Ascending aorta (tissue), 2 donors: ENCODE results near the gene ADAMTS12. TPM values are rescaled to one million over a fixed set of nuclear protein-coding genes. Genes with fewer than 3 reads are reported as not detected.

Source experiments
- DNase-seq, 2 donors: peaks; one replicate each; pipeline ENCODE4 v3.0.0-alpha.2; 2019; ENCODE audit warnings: low spot score in 2 of 2
- H3K27ac ChIP-seq, 2 donors: fragments of 200-600 bp; sonication (generic); one replicate each; pipeline ENCODE4 v1.5.1; 2016 to 2017; ENCODE audit warnings: mild to moderate bottlenecking in 1 of 2
- H3K27me3 ChIP-seq: fragments of 200-600 bp; sonication (generic); one replicate; pipeline ENCODE4 v1.5.1; 2017
- H3K36me3 ChIP-seq, 2 donors: fragments of 200-600 bp; sonication (generic); one replicate each; pipeline ENCODE4 v1.5.1; 2016
- H3K4me1 ChIP-seq, 2 donors: fragments of 200-600 bp; sonication (generic); one replicate each; pipeline ENCODE4 v1.5.1; 2016 to 2017; ENCODE audit warnings: mild to moderate bottlenecking in 1 of 2
- H3K4me3 ChIP-seq, 2 donors: fragments of 200-600 bp; sonication (generic); one replicate each; pipeline ENCODE4 v1.5.1; 2016 to 2017; ENCODE audit warnings: mild to moderate bottlenecking in 1 of 2
- H3K9me3 ChIP-seq, 2 donors: fragments of 200-600 bp; sonication (generic); one replicate each; pipeline ENCODE4 v1.5.1; 2016
- intact Hi-C: fragments of 100-400 bp; cut with DNase I; formaldehyde crosslinking; loops from one replicate; pipeline ENCODE4 v1.15.1; 2023
- total RNA-seq: library from RNA; depleted of rRNA; stranded (reverse); fragments of >200 nt; gene quantifications from one replicate; pipeline ENCODE4 v1.1.0, GENCODE V29; 2016
- TF ChIP-seq, protein P1 (sequence below), 3 experiments: fragments of 200-600 bp in 2 of 3; fragments of 450-650 bp in 1 of 3; sonication (generic) in 2 of 3; IDR thresholded peaks; one replicate each; pipeline ENCODE4 v1.5.1; 2016 to 2019; ENCODE audit warnings: antibody characterized with exemption in 3 of 3, mild to moderate bottlenecking in 1 of 3, moderate library complexity in 1 of 3

Gene ADAMTS12
- total RNA-seq, 1 donor from 2014 or later, result 1.4 TPM

DNA sequence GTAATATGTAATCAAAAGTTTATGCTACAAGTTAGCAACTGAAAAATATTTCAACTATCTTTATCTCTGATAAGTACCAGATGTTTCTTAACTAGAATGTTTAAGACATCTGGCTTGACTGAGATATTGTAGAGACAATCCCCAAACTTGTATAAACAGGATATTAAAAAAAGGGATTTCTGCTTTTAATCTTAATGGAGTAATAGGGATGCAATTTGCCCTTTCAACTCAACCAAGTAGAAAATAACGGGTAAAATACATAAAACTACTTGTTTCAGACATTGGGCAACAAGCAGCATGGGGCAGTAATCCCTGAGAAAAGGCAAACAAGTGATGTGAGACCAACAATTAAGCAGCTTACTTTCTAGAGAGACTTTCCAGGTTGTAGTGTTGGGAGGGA lies 9.4 kb upstream of the ADAMTS12 start:
- no peak for DNase-seq
- H3K4me3 ChIP-seq, result no peak overlapping the region
- intact Hi-C loops, result no loop called here
- H3K9me3 ChIP-seq, result peaks cover 5% of the 10 kb centered on the region in 2 donors
- TF ChIP-seq, protein P1, sequence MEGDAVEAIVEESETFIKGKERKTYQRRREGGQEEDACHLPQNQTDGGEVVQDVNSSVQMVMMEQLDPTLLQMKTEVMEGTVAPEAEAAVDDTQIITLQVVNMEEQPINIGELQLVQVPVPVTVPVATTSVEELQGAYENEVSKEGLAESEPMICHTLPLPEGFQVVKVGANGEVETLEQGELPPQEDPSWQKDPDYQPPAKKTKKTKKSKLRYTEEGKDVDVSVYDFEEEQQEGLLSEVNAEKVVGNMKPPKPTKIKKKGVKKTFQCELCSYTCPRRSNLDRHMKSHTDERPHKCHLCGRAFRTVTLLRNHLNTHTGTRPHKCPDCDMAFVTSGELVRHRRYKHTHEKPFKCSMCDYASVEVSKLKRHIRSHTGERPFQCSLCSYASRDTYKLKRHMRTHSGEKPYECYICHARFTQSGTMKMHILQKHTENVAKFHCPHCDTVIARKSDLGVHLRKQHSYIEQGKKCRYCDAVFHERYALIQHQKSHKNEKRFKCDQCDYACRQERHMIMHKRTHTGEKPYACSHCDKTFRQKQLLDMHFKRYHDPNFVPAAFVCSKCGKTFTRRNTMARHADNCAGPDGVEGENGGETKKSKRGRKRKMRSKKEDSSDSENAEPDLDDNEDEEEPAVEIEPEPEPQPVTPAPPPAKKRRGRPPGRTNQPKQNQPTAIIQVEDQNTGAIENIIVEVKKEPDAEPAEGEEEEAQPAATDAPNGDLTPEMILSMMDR (IDR thresholded peaks at IDR 0.05), result no peak
- H3K36me3 ChIP-seq, result no peaks in the 10 kb centered on the region
- no peaks in the 10 kb centered on the region for H3K27me3 ChIP-seq
- no peaks in the 10 kb centered on the region for H3K4me1 ChIP-seq
- H3K27ac ChIP-seq, result no peak overlapping the region

DNA sequence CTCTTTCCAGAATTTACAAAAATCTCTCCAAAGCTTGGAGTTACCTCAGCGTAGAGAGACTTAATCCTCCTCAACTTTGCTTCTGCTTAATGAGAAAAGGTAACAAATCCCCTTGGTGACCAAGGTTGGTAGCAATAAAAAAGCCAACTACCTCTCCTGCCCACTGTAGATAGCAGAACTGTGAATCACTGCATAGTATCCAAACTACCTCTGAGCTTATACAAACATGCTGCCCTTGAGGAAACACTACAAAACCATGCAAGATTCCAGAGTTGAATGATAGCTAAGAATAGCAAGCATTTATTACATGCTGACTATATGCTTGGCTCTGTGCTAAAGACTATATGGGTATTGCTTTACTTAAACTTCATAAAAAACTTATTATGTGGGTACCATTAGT lies 2.8 kb upstream of the ADAMTS12 start:
- no peaks in the 10 kb centered on the region for H3K27me3 ChIP-seq
- H3K27ac ChIP-seq, result no peak overlapping the region
- intact Hi-C loops, result loop anchor here (5.0 kb wide), 1 partner anchor 37 kb away; no protein-coding TSS in a partner anchor
- H3K9me3 ChIP-seq, result no peaks in the 10 kb centered on the region
- no peak overlapping the region for H3K4me3 ChIP-seq
- H3K36me3 ChIP-seq, result no peaks in the 10 kb centered on the region
- TF ChIP-seq, protein P1 (IDR thresholded peaks at IDR 0.05), result no peak
- DNase-seq, result no peak
- peaks cover 0 to 17% of the 10 kb centered on the region in 2 donors for H3K4me1 ChIP-seq

DNA sequence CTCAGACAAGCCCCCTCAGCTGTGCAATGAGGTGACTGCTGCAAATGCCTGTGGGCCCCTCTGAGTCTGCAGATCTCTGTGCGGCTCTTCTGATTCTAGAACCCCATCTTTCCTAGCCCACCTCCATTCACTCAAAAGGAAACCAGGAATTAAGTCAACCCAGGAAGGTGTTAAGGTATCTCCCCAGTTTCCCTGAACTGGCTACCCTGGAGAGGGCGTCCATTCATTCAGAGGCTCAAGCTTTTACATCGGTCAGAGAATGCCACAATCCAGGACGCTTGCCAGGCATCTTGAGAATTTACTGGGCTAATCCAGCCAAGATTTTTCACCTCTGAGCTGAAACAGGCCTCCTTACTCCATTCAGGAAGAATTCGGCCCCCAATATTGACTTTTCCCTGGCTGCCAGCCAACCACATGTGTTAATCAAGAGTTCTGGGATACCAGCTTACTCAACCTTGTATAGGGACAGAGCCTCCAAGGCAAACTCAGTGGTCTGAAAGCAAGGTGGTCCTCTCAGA lies 889 bp upstream of the ADAMTS12 start:
- intact Hi-C loops, result loop anchor here (5.0 kb wide), 1 partner anchor 35 kb away; no protein-coding TSS in a partner anchor
- Histone ChIP-seq H3K4me3 (peak overlapping the region; percentile 57 to 75), H3K4me1 (peaks cover 0 to 21% of the 10 kb centered on the region in 2 donors), H3K27ac (peak overlapping the region; percentile 27 to 67), H3K36me3 (no peaks in the 10 kb centered on the region), H3K9me3 (no peaks in the 10 kb centered on the region), H3K27me3 (no peaks in the 10 kb centered on the region)
- peak in 1 of 2 donors; percentile 87 for DNase-seq
- TF ChIP-seq, protein P1 (IDR thresholded peaks at IDR 0.05), result no peak

DNA sequence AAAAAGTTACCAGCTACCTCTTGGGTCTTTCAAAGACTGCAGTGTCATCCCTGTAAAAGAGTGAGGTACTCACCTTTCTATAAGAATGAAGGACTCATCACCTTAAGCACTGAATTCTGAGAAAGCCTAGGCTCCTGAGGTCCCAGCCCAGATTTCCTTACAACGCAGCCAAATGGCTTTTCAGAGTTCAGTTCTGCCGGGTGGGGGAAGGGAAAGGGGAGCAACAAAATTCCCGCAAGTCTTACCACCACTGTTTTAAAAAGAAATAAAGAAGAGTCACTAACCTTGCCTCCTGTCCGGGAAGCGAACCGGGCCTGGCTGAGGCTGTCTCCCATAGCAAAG lies 373 bp downstream of the ADAMTS12 start:
- Histone ChIP-seq H3K36me3 (no peaks in the 10 kb centered on the region), H3K27ac (peak overlapping the region in 1 of 2 donors; percentile 13), H3K4me1 (peaks cover 0 to 21% of the 10 kb centered on the region in 2 donors), H3K27me3 (no peaks in the 10 kb centered on the region), H3K9me3 (no peaks in the 10 kb centered on the region), H3K4me3 (peak overlapping the region; percentile 57 to 75)
- no peak for DNase-seq
- intact Hi-C loops, result loop anchor here (2.0 to 5.0 kb wide), 2 partner anchors 34 to 451 kb away; partner anchors contain the start of gene TARS1
- TF ChIP-seq, protein P1 (IDR thresholded peaks at IDR 0.05), result no peak

DNA sequence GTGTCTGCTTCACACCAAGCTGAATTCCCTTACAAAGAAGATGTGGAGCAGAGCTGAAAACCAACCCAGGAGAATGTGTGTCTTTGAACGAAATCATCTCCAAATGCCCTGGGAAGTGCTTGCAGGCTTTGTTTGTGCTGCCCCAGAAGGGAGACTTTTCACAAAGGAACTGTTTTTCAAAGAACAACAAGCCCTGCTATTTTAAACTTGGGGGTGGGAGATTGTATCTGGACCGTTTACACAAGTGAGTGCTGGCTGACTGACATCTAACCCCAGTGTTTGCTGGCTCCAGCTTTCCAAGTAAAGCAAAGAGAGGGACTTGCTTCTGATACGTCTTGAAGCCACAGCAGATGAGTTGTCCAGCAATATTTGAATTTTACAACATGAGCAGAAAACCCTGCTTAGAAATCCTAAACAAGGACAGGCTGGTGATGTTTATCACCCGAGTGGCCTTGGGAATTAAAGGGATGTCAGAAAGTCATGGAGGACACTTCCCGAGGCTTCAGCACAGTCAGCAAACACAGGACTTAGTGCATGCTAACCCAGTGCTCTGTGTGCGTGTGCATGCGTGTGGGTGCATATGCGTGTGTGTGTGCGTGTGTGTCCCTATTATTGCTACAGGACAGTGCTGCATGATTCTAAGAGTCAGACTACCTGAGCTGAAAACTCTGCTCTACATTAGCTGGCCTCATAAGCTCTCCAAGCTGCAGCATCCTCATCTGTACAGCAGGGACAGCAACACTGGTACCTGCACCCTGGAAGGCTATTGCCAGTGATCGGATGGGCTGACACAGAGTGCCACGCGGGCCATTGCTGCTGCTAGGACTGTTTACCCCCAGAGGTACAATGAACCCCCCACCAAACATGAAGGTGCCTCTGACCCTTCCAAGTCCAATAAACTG lies 1.4 kb downstream of the ADAMTS12 start:
- Histone ChIP-seq H3K4me1 (peaks cover 0 to 21% of the 10 kb centered on the region in 2 donors), H3K4me3 (peak overlapping the region; percentile 57 to 75), H3K9me3 (no peaks in the 10 kb centered on the region), H3K36me3 (no peaks in the 10 kb centered on the region), H3K27ac (no peak overlapping the region), H3K27me3 (no peaks in the 10 kb centered on the region)
- TF ChIP-seq, protein P1 (IDR thresholded peaks at IDR 0.05), result no peak
- intact Hi-C loops, result loop anchor here (2.0 to 5.0 kb wide), 2 partner anchors 33 to 450 kb away; partner anchors contain the start of gene TARS1
- DNase-seq, result no peak
